Neural progenitor cell (in vitro differentiated cells): ENCODE measurements around the gene GALK1.

ENCODE experiments used
- EZH2 ChIP-seq: fragments of 200-600 bp; sonication (generic); IDR thresholded peaks from 2 replicates; pipeline ENCODE4 v1.6.1; 2017; ENCODE audit warnings: antibody characterized with exemption, mild to moderate bottlenecking, moderate library complexity
- EZH2phosphoT487 ChIP-seq: fragments of 200-600 bp; sonication (generic); IDR thresholded peaks from 2 replicates; pipeline ENCODE4 v1.6.1; 2017; ENCODE audit warnings: antibody characterized with exemption
- TF ChIP-seq, protein P1 (sequence below): fragments of 200-600 bp; sonication (generic); IDR thresholded peaks from 2 replicates; pipeline ENCODE4 v1.5.1; 2017; ENCODE audit warnings: antibody characterized with exemption, mild to moderate bottlenecking

DNA sequence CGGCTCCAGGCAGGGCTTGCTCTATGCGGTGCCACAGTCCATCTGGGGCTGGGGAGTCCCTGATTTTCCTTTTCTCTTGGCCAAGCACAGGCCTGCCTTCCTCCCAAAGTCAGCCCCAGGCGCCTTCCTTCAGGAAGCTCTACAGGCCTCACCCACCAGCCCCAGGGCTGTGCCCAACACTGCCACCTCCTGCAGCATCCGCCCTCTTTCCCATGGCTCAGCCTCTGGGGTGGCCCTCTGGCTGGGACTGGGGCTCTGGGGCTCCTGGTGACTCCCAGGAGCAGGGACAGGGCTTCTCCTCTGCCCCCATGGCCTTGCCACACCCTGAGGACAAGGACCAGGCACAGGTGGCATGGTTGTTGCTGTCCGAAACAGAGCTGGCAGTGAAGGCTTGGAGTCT, 42.9 kb downstream of the GALK1 start:
- TF ChIP-seq, protein P1, sequence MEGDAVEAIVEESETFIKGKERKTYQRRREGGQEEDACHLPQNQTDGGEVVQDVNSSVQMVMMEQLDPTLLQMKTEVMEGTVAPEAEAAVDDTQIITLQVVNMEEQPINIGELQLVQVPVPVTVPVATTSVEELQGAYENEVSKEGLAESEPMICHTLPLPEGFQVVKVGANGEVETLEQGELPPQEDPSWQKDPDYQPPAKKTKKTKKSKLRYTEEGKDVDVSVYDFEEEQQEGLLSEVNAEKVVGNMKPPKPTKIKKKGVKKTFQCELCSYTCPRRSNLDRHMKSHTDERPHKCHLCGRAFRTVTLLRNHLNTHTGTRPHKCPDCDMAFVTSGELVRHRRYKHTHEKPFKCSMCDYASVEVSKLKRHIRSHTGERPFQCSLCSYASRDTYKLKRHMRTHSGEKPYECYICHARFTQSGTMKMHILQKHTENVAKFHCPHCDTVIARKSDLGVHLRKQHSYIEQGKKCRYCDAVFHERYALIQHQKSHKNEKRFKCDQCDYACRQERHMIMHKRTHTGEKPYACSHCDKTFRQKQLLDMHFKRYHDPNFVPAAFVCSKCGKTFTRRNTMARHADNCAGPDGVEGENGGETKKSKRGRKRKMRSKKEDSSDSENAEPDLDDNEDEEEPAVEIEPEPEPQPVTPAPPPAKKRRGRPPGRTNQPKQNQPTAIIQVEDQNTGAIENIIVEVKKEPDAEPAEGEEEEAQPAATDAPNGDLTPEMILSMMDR = no peak
- TF ChIP-seq EZH2 (no peak), EZH2phosphoT487 (no peak)
